ENCODE results near the gene MRPS34. TPM values are rescaled to one million over a fixed set of nuclear protein-coding genes. Genes with fewer than 3 reads are reported as not detected.

The MRPS34 gene
- total and polyA plus RNA-seq, 8 donors = 21.1 to 204 (median 103) TPM

DNA sequence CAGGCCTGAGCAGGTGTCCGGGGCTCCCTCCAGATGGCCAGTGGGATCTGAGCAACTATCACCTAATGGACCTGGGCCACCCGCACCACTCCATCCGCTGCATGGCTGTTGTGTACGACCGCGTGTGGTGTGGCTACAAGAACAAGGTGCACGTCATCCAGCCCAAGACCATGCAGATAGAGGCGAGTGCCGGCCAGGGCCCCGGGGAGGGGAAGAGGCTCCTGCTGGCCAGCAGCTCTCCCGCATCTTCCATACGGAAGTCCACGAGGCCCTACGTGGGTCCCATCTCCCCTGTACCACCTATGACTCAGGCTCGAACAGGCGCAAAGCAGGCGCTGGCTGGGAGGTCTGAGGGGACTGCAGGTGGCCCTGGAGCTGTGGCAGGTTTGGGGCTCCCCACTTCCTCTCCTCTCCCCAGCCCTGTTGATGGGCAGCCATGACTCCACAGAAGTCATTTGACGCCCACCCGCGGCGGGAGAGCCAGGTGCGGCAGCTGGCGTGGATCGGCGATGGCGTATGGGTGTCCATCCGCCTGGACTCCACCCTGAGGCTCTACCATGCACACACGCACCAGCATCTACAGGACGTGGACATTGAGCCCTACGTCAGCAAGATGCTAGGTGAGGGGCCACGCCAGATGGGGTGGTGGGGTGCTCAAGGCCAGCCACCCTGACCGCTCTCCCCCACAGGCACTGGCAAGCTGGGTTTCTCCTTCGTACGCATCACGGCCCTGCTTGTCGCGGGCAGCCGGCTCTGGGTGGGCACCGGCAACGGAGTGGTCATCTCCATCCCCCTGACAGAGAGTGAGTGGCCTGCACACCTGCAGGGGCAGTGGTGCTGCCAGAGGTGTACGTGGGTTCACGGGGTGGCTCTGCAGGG is 5.6 kb downstream of the MRPS34 start:
- peaks cover 60 to 77% (median 74%) of the 10 kb centered on the region in 4 donors for H3K36me3 ChIP-seq
- WGBS, 5 donors = 85 to 93% (median 91%) methylated on average over 11 to 42 of the region's 42 CpGs
- no peaks in the 10 kb centered on the region for H3K27me3 ChIP-seq
- no peak overlapping the region for H3K27ac ChIP-seq
- intact Hi-C loops (cut with DNase I; ENCODE audit: low total_unique reads) = no loop called here
- H3K4me3 ChIP-seq = no peak overlapping the region
- no peaks in the 10 kb centered on the region for H3K9me3 ChIP-seq
- DNase-seq = no peak
- H3K4me1 ChIP-seq = peaks cover 22 to 57% (median 37%) of the 10 kb centered on the region in 4 donors
- no peak for TF ChIP-seq EP300 (IDR thresholded peaks at IDR 0.05)
- TF ChIP-seq, protein P1, sequence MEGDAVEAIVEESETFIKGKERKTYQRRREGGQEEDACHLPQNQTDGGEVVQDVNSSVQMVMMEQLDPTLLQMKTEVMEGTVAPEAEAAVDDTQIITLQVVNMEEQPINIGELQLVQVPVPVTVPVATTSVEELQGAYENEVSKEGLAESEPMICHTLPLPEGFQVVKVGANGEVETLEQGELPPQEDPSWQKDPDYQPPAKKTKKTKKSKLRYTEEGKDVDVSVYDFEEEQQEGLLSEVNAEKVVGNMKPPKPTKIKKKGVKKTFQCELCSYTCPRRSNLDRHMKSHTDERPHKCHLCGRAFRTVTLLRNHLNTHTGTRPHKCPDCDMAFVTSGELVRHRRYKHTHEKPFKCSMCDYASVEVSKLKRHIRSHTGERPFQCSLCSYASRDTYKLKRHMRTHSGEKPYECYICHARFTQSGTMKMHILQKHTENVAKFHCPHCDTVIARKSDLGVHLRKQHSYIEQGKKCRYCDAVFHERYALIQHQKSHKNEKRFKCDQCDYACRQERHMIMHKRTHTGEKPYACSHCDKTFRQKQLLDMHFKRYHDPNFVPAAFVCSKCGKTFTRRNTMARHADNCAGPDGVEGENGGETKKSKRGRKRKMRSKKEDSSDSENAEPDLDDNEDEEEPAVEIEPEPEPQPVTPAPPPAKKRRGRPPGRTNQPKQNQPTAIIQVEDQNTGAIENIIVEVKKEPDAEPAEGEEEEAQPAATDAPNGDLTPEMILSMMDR (IDR thresholded peaks at IDR 0.05) = no peak
- TF ChIP-seq POLR2AphosphoS5 (IDR thresholded peaks at IDR 0.05) = no peak
- no peak for TF ChIP-seq POLR2A (IDR thresholded peaks at IDR 0.05)

DNA sequence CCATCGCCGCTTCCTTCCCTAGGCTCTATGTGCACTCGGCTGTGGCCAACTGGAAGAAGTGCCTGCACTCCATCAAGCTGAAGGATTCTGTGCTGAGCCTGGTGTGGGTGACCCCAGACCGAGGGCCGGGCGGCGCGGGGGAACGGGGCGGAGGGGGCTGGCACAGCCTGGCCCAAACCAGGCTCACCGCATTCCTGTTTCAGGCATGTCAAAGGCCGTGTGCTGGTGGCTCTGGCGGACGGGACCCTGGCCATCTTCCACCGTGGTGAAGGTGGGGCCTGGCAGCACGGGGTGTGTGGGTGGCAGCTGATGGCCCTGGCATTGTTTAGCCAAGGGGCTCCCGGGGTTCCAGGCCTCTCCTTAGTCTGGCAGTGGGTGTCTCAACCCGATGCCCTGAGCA is 6.2 kb downstream of the MRPS34 start:
- peaks cover 66 to 84% (median 81%) of the 10 kb centered on the region in 4 donors for H3K36me3 ChIP-seq
- H3K9me3 ChIP-seq = no peaks in the 10 kb centered on the region
- TF ChIP-seq EP300 (IDR thresholded peaks at IDR 0.05) (no peak), POLR2A (IDR thresholded peaks at IDR 0.05) (no peak), POLR2AphosphoS5 (IDR thresholded peaks at IDR 0.05) (no peak)
- TF ChIP-seq, protein P1 (IDR thresholded peaks at IDR 0.05) = no peak
- intact Hi-C loops (cut with DNase I; ENCODE audit: low total_unique reads) = no loop called here
- WGBS, 5 donors = 76 to 84% (median 80%) methylated on average over 2 to 18 of the region's 18 CpGs
- H3K4me3 ChIP-seq = no peak overlapping the region
- H3K4me1 ChIP-seq = peaks cover 15 to 50% (median 30%) of the 10 kb centered on the region in 4 donors
- H3K27ac ChIP-seq = no peak overlapping the region
- no peaks in the 10 kb centered on the region for H3K27me3 ChIP-seq
- DNase-seq = no peak

DNA sequence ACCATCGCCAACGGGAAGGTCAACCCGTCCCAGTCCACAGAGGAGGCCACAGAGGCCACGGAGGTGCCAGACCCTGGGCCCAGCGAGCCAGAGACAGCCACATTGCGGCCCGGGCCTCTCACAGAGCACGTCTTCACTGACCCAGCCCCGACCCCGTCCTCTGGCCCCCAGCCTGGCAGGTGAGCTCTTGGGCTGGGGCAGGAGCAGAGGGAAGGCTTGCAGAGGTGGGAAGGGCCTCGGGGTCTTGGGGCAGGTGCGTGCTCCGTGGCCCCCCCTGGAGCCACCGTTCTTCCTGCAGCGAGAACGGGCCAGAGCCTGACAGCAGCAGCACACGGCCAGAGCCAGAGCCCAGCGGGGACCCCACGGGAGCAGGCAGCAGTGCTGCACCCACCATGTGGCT is 6.7 kb downstream of the MRPS34 start:
- Histone ChIP-seq H3K36me3 (peaks cover 68 to 88% (median 86%) of the 10 kb centered on the region in 4 donors), H3K9me3 (no peaks in the 10 kb centered on the region), H3K4me3 (no peak overlapping the region), H3K4me1 (peaks cover 14 to 46% (median 26%) of the 10 kb centered on the region in 4 donors), H3K27me3 (no peaks in the 10 kb centered on the region), H3K27ac (no peak overlapping the region)
- intact Hi-C loops (cut with DNase I; ENCODE audit: low total_unique reads) = no loop called here
- no peak for TF ChIP-seq POLR2AphosphoS5 (IDR thresholded peaks at IDR 0.05)
- no peak for TF ChIP-seq POLR2A (IDR thresholded peaks at IDR 0.05)
- TF ChIP-seq, protein P1 (IDR thresholded peaks at IDR 0.05) = no peak
- no peak for DNase-seq
- 89 to 94% (median 93%) methylated on average over 16 to 19 of the region's 19 CpGs; no CpG with 5 or more reads in 1 of the 5 donors for WGBS, 5 donors

DNA sequence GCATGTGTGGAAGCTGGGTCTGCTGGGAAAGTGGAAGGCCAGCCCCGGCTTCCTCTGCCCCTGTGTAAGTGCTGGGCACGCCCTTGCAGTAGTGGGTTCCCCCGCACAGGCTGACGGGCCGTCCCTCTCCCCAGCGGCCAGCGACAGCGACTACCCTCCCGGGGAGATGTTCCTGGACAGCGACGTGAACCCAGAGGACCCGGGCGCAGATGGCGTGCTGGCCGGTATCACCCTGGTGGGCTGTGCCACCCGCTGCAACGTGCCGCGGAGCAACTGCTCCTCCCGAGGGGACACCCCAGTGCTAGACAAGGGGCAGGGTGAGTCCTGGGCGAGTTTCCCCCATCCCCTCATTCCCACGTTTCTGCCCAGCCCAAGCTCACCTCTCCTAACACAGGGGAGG is 7.1 kb downstream of the MRPS34 start:
- Histone ChIP-seq H3K4me1 (peaks cover 12 to 44% (median 24%) of the 10 kb centered on the region in 4 donors), H3K9me3 (no peaks in the 10 kb centered on the region), H3K36me3 (peaks cover 72 to 92% (median 90%) of the 10 kb centered on the region in 4 donors), H3K4me3 (no peak overlapping the region), H3K27me3 (no peaks in the 10 kb centered on the region), H3K27ac (no peak overlapping the region)
- no peak for DNase-seq
- TF ChIP-seq POLR2AphosphoS5 (IDR thresholded peaks at IDR 0.05) = no peak
- TF ChIP-seq EP300 (IDR thresholded peaks at IDR 0.05) = no peak
- TF ChIP-seq, protein P1 (IDR thresholded peaks at IDR 0.05) = no peak
- no peak for TF ChIP-seq POLR2A (IDR thresholded peaks at IDR 0.05)
- intact Hi-C loops (cut with DNase I; ENCODE audit: low total_unique reads) = no loop called here
- 88 to 95% (median 93%) methylated on average over 7 to 22 of the region's 22 CpGs for WGBS, 5 donors

Measured in stomach (tissue), 9 donors.